NCI-H2227 treated with DMSO at 0.1 percent for 48 hours (cell line): Measurements from ENCODE around the gene LMLN.
"Not testable (repeated sequence)": the region's sequence is repeated elsewhere in the genome, so short reads cannot be mapped to it uniquely, and the experiment has no call there.

Source experiments
- DNase-seq: peaks from one replicate; lab custom pipeline; 2025; lab: John Stamatoyannopoulos, UW

The LMLN gene

GRCh38 chr3:197956626-197956988 lies 3.4 kb upstream of the LMLN start:
- DNase-seq: no peak

- DNase-seq: no peak
These were observed 2.3 kb upstream of the LMLN start for GRCh38 chr3:197957790-197958133.

GRCh38 chr3:197958346-197958745 lies 1.7 kb upstream of the LMLN start:
- DNase-seq: no peak

- DNase-seq: not testable (repeated sequence)
These were observed 1.2 kb upstream of the LMLN start for GRCh38 chr3:197958848-197959247.

- DNase-seq: no peak
These were observed 522 bp upstream of the LMLN start for GRCh38 chr3:197959500-197959890.

- no peak for DNase-seq
These were observed 921 bp downstream of the LMLN start for GRCh38 chr3:197960694-197961581.

- no peak for DNase-seq
These were observed 1.5 kb downstream of the LMLN start for GRCh38 chr3:197961582-197961945.

- DNase-seq: no peak
These were observed 3.1 kb downstream of the LMLN start for GRCh38 chr3:197963019-197963637.

GRCh38 chr3:197967337-197967989 lies 7.4 kb downstream of the LMLN start:
- DNase-seq: not testable (repeated sequence)

- DNase-seq: no peak
These were observed 10.6 kb downstream of the LMLN start for GRCh38 chr3:197970588-197970987.

GRCh38 chr3:197974016-197974415 lies 14.0 kb downstream of the LMLN start:
- no peak for DNase-seq

- no peak for DNase-seq
These were observed 15.3 kb downstream of the LMLN start for GRCh38 chr3:197975311-197975710.

GRCh38 chr3:197983076-197983475 lies 23.1 kb downstream of the LMLN start:
- DNase-seq: no peak

GRCh38 chr3:197989651-197990050 lies 29.6 kb downstream of the LMLN start:
- DNase-seq: no peak

- DNase-seq: no peak
These were observed 34.7 kb downstream of the LMLN start for GRCh38 chr3:197994736-197995135.

GRCh38 chr3:197996855-197997254 lies 36.8 kb downstream of the LMLN start:
- no peak for DNase-seq

GRCh38 chr3:197997936-197998335 lies 37.9 kb downstream of the LMLN start:
- DNase-seq: no peak

- no peak for DNase-seq
These were observed 57.1 kb downstream of the LMLN start for GRCh38 chr3:198017090-198017489.

GRCh38 chr3:198018416-198018815 lies 58.4 kb downstream of the LMLN start:
- DNase-seq: no peak

GRCh38 chr3:198019115-198019514 lies 59.1 kb downstream of the LMLN start:
- DNase-seq: no peak

- DNase-seq: no peak
These were observed 61.3 kb downstream of the LMLN start for GRCh38 chr3:198021320-198021719.

- no peak for DNase-seq
These were observed 62.6 kb downstream of the LMLN start for GRCh38 chr3:198022604-198023003.

- DNase-seq: no peak
These were observed 65.6 kb downstream of the LMLN start for GRCh38 chr3:198025644-198026043.
